Pancreas (tissue), 10 donors: Measurements from ENCODE around the gene CCT3. TPM values are rescaled to one million over a fixed set of nuclear protein-coding genes. Genes with fewer than 3 reads are reported as not detected.

Source experiments
- ATAC-seq, 4 donors: fragments of 200-7000 bp; cut with Tn5 transposase; one replicate each; pipeline versions ENCODE4 v1.8.0 to v1.9.1; 2020; ENCODE audit warnings: mild to moderate bottlenecking in 4 of 4, moderate library complexity in 4 of 4
- DNase-seq, 6 donors: peaks; one replicate each; pipeline ENCODE4 v3.0.0-alpha.2; 2020
- FAIRE-seq: peaks from 2 replicates; lab custom pipeline; 2012; peaks lifted over from hg19 to GRCh38; lab: Jason Lieb, UNC
- H3K27ac ChIP-seq, 4 donors: fragments of 200-600 bp; sonication (generic); 1 replicate in 3 of 4; 2 replicates in 1 of 4; pipeline versions ENCODE4 v1.5.0 to v1.8.0; 2020
- H3K27me3 ChIP-seq, 4 donors: fragments of 200-600 bp; one replicate each; pipeline ENCODE4 v1.8.0; 2021
- H3K36me3 ChIP-seq, 3 donors: fragments of 200-600 bp; sonication (generic) in 1 of 3; one replicate each; pipeline versions ENCODE4 v1.5.0 to v1.8.0; 2020 to 2021
- H3K4me1 ChIP-seq, 3 donors: fragments of 200-600 bp; one replicate each; pipeline ENCODE4 v1.8.0; 2021
- H3K4me3 ChIP-seq, 4 donors: fragments of 200-600 bp; sonication (generic) in 2 of 4; one replicate each; pipeline versions ENCODE4 v1.5.0 to v1.8.0; 2020 to 2021
- H3K9me3 ChIP-seq, 4 donors: fragments of 200-600 bp; one replicate each; pipeline ENCODE4 v1.8.0; 2021
- WGBS, 2 donors: extraction: QIAGEN DNeasy Blood & Tissue Kit; methylation state at CpG; one replicate each; pipeline ENCODE4 v1.1.7; 2013; 5-methylcytosine and 5-hydroxymethylcytosine counted together
- intact Hi-C, 3 donors: fragments of 100-400 bp; cut with DNase I; formaldehyde crosslinking; loops; one replicate each; pipeline versions ENCODE4 v1.11.1 to v1.14.2; 2022
- polyA plus RNA-seq, 2 donors: library from polyadenylated mRNA; stranded (reverse); fragments of 200-250 nt; gene quantifications; one replicate each; pipeline ENCODE4 v1.2.3, GENCODE V29; 2013
- total RNA-seq, 6 donors: library from RNA; stranded (reverse); fragmentation: NEBNext Ultra II Directional in 4 of 6; extraction: Animal tissue kit (Norgen Biotek cat#: 25700) in 4 of 6; gene quantifications; one replicate each; pipeline versions ENCODE4 v1.2.1 to v1.2.4, GENCODE V29; 2021 to 2023
- TF ChIP-seq, protein P1 (sequence below), 4 donors: fragments of 200-600 bp; sonication (generic) in 3 of 4; IDR thresholded peaks; one replicate each; pipeline versions ENCODE4 v1.5.0 to v1.8.0; 2021; ENCODE audit warnings: antibody characterized with exemption in 4 of 4
- donor health status: healthy with polysubstance abuse.
- donor health status: DM: no; HTN: no; CAD: no; lungs with moderate emphysema.
- donor health status: DM: no; HTN: no; CAD: no.
- donor health status: control.
- donor health status: control.
- donor health status: Bipolar disorder and iron deficiency.
- donor health status: DM: yes; HTN: yes; CAD: no.
- donor health status: DM: no; HTN: no; CAD: no.
- donor health status: DM: no; HTN: no; CAD: no.
- donor health status: DM: yes; HTN: yes; CAD: no.

The CCT3 gene
- total and polyA plus RNA-seq, 8 donors, result 47.1 to 107 (median 82.9) TPM

DNA sequence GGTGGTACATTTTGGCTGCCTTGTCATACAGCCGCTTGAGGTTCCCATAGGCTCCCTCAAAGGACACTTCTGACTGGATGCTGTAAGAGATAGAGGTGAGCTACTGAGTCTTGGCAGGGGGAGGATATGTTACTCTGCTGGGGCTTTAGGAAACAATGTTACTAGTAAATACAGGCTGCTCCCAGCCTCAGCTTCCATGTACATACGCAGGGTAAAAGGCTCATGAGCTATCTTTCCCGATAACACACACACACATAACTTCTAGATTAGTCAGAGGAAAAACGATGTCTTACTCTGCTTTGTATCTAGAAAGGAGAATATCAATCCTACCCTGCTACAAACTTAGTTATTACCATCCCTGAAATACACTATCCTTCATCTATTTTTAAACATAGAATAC is 69.8 kb downstream of the CCT3 start:
- Histone ChIP-seq H3K27me3 (no peaks in the 10 kb centered on the region), H3K9me3 (no peaks in the 10 kb centered on the region), H3K4me1 (no peaks in the 10 kb centered on the region), H3K36me3 (peaks cover 6 to 70% (median 47%) of the 10 kb centered on the region in 3 donors), H3K4me3 (no peak overlapping the region), H3K27ac (no peak overlapping the region)
- ATAC-seq (no peak), DNase-seq (no peak), FAIRE-seq (no peak)
- TF ChIP-seq, protein P1, sequence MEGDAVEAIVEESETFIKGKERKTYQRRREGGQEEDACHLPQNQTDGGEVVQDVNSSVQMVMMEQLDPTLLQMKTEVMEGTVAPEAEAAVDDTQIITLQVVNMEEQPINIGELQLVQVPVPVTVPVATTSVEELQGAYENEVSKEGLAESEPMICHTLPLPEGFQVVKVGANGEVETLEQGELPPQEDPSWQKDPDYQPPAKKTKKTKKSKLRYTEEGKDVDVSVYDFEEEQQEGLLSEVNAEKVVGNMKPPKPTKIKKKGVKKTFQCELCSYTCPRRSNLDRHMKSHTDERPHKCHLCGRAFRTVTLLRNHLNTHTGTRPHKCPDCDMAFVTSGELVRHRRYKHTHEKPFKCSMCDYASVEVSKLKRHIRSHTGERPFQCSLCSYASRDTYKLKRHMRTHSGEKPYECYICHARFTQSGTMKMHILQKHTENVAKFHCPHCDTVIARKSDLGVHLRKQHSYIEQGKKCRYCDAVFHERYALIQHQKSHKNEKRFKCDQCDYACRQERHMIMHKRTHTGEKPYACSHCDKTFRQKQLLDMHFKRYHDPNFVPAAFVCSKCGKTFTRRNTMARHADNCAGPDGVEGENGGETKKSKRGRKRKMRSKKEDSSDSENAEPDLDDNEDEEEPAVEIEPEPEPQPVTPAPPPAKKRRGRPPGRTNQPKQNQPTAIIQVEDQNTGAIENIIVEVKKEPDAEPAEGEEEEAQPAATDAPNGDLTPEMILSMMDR (IDR thresholded peaks at IDR 0.05), result no peak
- intact Hi-C loops, result no loop called here
- 85 to 90% methylated on average over 4 of the region's 4 CpGs for WGBS, 2 donors

- Histone ChIP-seq H3K4me1 (no peaks in the 10 kb centered on the region), H3K4me3 (no peak overlapping the region), H3K36me3 (peaks cover 7 to 60% (median 41%) of the 10 kb centered on the region in 3 donors), H3K9me3 (no peaks in the 10 kb centered on the region), H3K27ac (no peak overlapping the region), H3K27me3 (no peaks in the 10 kb centered on the region)
- TF ChIP-seq, protein P1 (IDR thresholded peaks at IDR 0.05), result no peak
- intact Hi-C loops, result no loop called here
- ATAC-seq (no peak), DNase-seq (no peak), FAIRE-seq (no peak)
- WGBS, 2 donors, result 87% methylated on average over 13 of the region's 13 CpGs
These were observed 72.0 kb downstream of the CCT3 start for GRCh38 chr1:156266051-156266450.

GRCh38 chr1:156263288-156263655 is 74.8 kb downstream of the CCT3 start:
- WGBS, 2 donors, result 78 to 86% methylated on average over 9 of the region's 9 CpGs
- no peak overlapping the region for H3K27ac ChIP-seq
- FAIRE-seq (no peak), ATAC-seq (no peak), DNase-seq (no peak)
- peaks cover 12 to 79% (median 58%) of the 10 kb centered on the region in 3 donors for H3K36me3 ChIP-seq
- H3K4me1 ChIP-seq, result no peaks in the 10 kb centered on the region
- no peak overlapping the region for H3K4me3 ChIP-seq
- no peaks in the 10 kb centered on the region for H3K27me3 ChIP-seq
- TF ChIP-seq, protein P1 (IDR thresholded peaks at IDR 0.05), result no peak
- intact Hi-C loops, result no loop called here
- H3K9me3 ChIP-seq, result no peaks in the 10 kb centered on the region

- Histone ChIP-seq H3K4me1 (no peaks in the 10 kb centered on the region), H3K36me3 (peaks cover 8 to 78% (median 58%) of the 10 kb centered on the region in 3 donors), H3K9me3 (no peaks in the 10 kb centered on the region), H3K27ac (no peak overlapping the region), H3K4me3 (no peak overlapping the region), H3K27me3 (no peaks in the 10 kb centered on the region)
- DNase-seq, result no peak
- peak in 1 of 4 donors; percentile 10 for ATAC-seq
- TF ChIP-seq, protein P1 (IDR thresholded peaks at IDR 0.05), result no peak
- WGBS, 2 donors, result 85 to 87% methylated on average over 9 of the region's 9 CpGs
- FAIRE-seq, result no peak
- intact Hi-C loops, result no loop called here
These were observed 75.4 kb downstream of the CCT3 start for GRCh38 chr1:156262461-156263287.

DNA sequence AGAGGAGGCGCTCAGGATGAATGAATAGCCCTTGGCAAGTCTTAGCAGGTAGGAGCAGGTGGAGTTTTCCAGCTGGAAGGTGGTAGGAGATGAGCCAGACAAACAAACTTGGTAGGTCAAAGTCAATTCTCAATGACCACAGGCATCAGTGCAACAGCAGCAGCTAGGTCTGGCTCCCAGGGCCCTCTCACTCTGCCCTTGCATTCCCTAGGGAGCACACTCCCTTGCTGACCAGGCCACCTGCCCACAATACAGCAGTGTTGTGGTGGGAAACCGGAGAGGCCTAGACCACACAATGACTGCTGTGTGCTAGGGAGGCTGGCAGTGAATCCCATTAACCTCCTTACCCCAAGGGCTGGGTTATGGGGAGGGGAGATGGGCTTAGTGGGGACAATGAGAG is 77.2 kb downstream of the CCT3 start:
- DNase-seq (no peak), ATAC-seq (no peak), FAIRE-seq (no peak)
- 90 to 93% methylated on average over 2 of the region's 2 CpGs for WGBS, 2 donors
- no peak overlapping the region for H3K27ac ChIP-seq
- TF ChIP-seq, protein P1 (IDR thresholded peaks at IDR 0.05), result no peak
- H3K9me3 ChIP-seq, result no peaks in the 10 kb centered on the region
- H3K4me1 ChIP-seq, result no peaks in the 10 kb centered on the region
- H3K27me3 ChIP-seq, result no peaks in the 10 kb centered on the region
- intact Hi-C loops, result no loop called here
- peaks cover 13 to 71% (median 45%) of the 10 kb centered on the region in 3 donors for H3K36me3 ChIP-seq
- H3K4me3 ChIP-seq, result no peak overlapping the region
